Measurements from ENCODE around the gene CMPK1. TPM values are rescaled to one million over a fixed set of nuclear protein-coding genes. Genes with fewer than 3 reads are reported as not detected.

CMPK1 gene
- total RNA-seq, 1 experiment from 2014 or later, result 106 TPM

GRCh38 chr1:47412437-47412836 lies 78.8 kb downstream of the CMPK1 start:
- ChIA-PET CTCF (interaction anchor here (0.8 to 4.5 kb wide), 5 partner anchors 12 to 315 kb away, joined by 3 to 31 read pairs (median 4); partner anchors contain the start of gene FOXD2), POLR2A (no interaction called here)
- no peak overlapping the region for H3K27ac Mint-ChIP-seq (ENCODE audit: low read depth, unreplicated experiment)
- no peak overlapping the region for H3K4me3 Mint-ChIP-seq (ENCODE audit: unreplicated experiment)
- no peak for DNase-seq (ENCODE audit: unreplicated experiment)
- no TSS peak for BruUV-seq (replicated peaks)
- no peaks in the 10 kb centered on the region for H3K9me3 Mint-ChIP-seq (ENCODE audit: unreplicated experiment)
- no peaks in the 10 kb centered on the region for H3K27me3 Mint-ChIP-seq (ENCODE audit: insufficient read depth, unreplicated experiment)
- H3K4me1 Mint-ChIP-seq (ENCODE audit: insufficient read depth, unreplicated experiment), result peaks cover 38% of the 10 kb centered on the region
- TF ChIP-seq CTCF (IDR thresholded peaks at IDR 0.05; ENCODE audit: unreplicated experiment), result no peak
- no peaks in the 10 kb centered on the region for H3K36me3 Mint-ChIP-seq (ENCODE audit: insufficient read depth, unreplicated experiment)
- intact Hi-C loops (cut with micrococcal nuclease), result no loop called here

- peaks cover 6% of the 10 kb centered on the region for H3K4me1 Mint-ChIP-seq (ENCODE audit: insufficient read depth, unreplicated experiment)
- H3K27ac Mint-ChIP-seq (ENCODE audit: low read depth, unreplicated experiment), result no peak within 1 kb of the TSS
- H3K4me3 Mint-ChIP-seq (ENCODE audit: unreplicated experiment), result no peak within 1 kb of the TSS
- BruUV-seq (replicated peaks), result no TSS peak
- CTCF ChIA-PET, result interaction anchor here (1.1 to 4.5 kb wide), 2 partner anchors 8 to 25 kb away, joined by 4 to 31 read pairs; no protein-coding TSS in a partner anchor
- no peaks in the 10 kb centered on the region for H3K27me3 Mint-ChIP-seq (ENCODE audit: insufficient read depth, unreplicated experiment)
- intact Hi-C loops (cut with micrococcal nuclease), result no loop called here
- TF ChIP-seq CTCF (IDR thresholded peaks at IDR 0.05; ENCODE audit: unreplicated experiment), result no peak
- POLR2A ChIA-PET, result interaction anchor here (0.5 to 0.9 kb wide), 2 partner anchors 43 to 110 kb away, joined by 3 read pairs; no protein-coding TSS in a partner anchor
- peaks cover 1% of the 10 kb centered on the region for H3K36me3 Mint-ChIP-seq (ENCODE audit: insufficient read depth, unreplicated experiment)
- H3K9me3 Mint-ChIP-seq (ENCODE audit: unreplicated experiment), result no peaks in the 10 kb centered on the region
- DNase-seq (ENCODE audit: unreplicated experiment), result no peak
These were observed 82.2 kb downstream of the CMPK1 start, which contains the start of gene FOXE3 for GRCh38 chr1:47415728-47416318. Gene FOXE3 (plus strand): TSS chr1:47416285. CDS start chr1:47416316, 31 bp downstream.

- no peaks in the 10 kb centered on the region for H3K27me3 Mint-ChIP-seq (ENCODE audit: insufficient read depth, unreplicated experiment)
- intact Hi-C loops (cut with micrococcal nuclease), result no loop called here
- ChIA-PET CTCF (interaction anchor here (2.2 kb wide), 1 partner anchor 18 kb away, joined by 11 read pairs; no protein-coding TSS in a partner anchor), POLR2A (no interaction called here)
- no TSS peak for BruUV-seq (replicated peaks)
- no peak overlapping the region for H3K27ac Mint-ChIP-seq (ENCODE audit: low read depth, unreplicated experiment)
- no peak for DNase-seq (ENCODE audit: unreplicated experiment)
- peaks cover 6% of the 10 kb centered on the region for H3K36me3 Mint-ChIP-seq (ENCODE audit: insufficient read depth, unreplicated experiment)
- H3K9me3 Mint-ChIP-seq (ENCODE audit: unreplicated experiment), result no peaks in the 10 kb centered on the region
- TF ChIP-seq CTCF (IDR thresholded peaks at IDR 0.05; ENCODE audit: unreplicated experiment), result no peak
- H3K4me1 Mint-ChIP-seq (ENCODE audit: insufficient read depth, unreplicated experiment), result no peaks in the 10 kb centered on the region
- no peak overlapping the region for H3K4me3 Mint-ChIP-seq (ENCODE audit: unreplicated experiment)
These were observed 83.0 kb downstream of the CMPK1 start for GRCh38 chr1:47416319-47417169.
